Right lobe of liver (tissue), 6 donors: ENCODE measurements around the gene EIF3K. TPM values are rescaled to one million over a fixed set of nuclear protein-coding genes. Genes with fewer than 3 reads are reported as not detected.

Experiments used
- ATAC-seq, 4 donors: fragments of 200-7000 bp; cut with Tn5 transposase; one replicate each; pipeline ENCODE4 v1.9.1; 2020; ENCODE audit warnings: mild to moderate bottlenecking in 4 of 4, moderate library complexity in 4 of 4
- DNase-seq, 3 donors: peaks; one replicate each; pipeline ENCODE4 v3.0.0-alpha.2; 2020
- H3K27ac ChIP-seq, 3 donors: fragments of 200-600 bp; one replicate each; pipeline ENCODE4 v1.8.0; 2022
- H3K27me3 ChIP-seq, 2 donors: fragments of 200-600 bp; one replicate each; pipeline ENCODE4 v1.8.0; 2022
- H3K36me3 ChIP-seq, 4 donors: fragments of 200-600 bp; sonication (generic) in 1 of 4; one replicate each; pipeline versions ENCODE4 v1.5.1 to v1.8.0; 2017 to 2022; ENCODE audit warnings: control low read depth in 1 of 4
- H3K4me1 ChIP-seq, 4 donors: fragments of 200-600 bp; sonication (generic) in 1 of 4; one replicate each; pipeline versions ENCODE4 v1.5.1 to v1.8.0; 2017 to 2022; ENCODE audit warnings: control low read depth in 1 of 4
- H3K4me3 ChIP-seq, 3 donors: fragments of 200-600 bp; one replicate each; pipeline ENCODE4 v1.8.0; 2022
- H3K9me3 ChIP-seq, 4 donors: fragments of 200-600 bp; sonication (generic) in 1 of 4; one replicate each; pipeline versions ENCODE4 v1.5.1 to v1.8.0; 2017 to 2022; ENCODE audit warnings: control low read depth in 1 of 4
- POLR2A ChIP-seq: fragments of 450-650 bp; IDR thresholded peaks from one replicate; pipeline ENCODE4 v1.6.1; 2017; ENCODE audit warnings: antibody characterized with exemption, mild to moderate bottlenecking
- WGBS: methylation state at CpG from one replicate; pipeline ENCODE4 v1.1.6; 2018; ENCODE audit warnings: low coverage, low lambda C conversion rate; ENCODE audit not compliant: insufficient coverage; ENCODE audit errors: missing lambda C conversion rate; 5-methylcytosine and 5-hydroxymethylcytosine counted together
- intact Hi-C, 2 donors: fragments of 100-400 bp; cut with DNase I; formaldehyde crosslinking; loops; one replicate each; pipeline versions ENCODE4 v1.11.2 to v1.14.1; 2022
- total RNA-seq, 6 experiments: library from RNA; depleted of rRNA in 2 of 6; stranded (reverse); fragments of >200 nt in 2 of 6; fragmentation: NEBNext Ultra II Directional in 3 of 6; extraction: Animal tissue kit (Norgen Biotek cat#: 25700) in 3 of 6; gene quantifications; one replicate each; pipeline versions ENCODE4 v1.1.0 to v1.2.4, GENCODE V29; 2016 to 2023
- TF ChIP-seq, protein P1 (sequence below), 4 donors: fragments of 200-600 bp in 3 of 4; fragments of 450-650 bp in 1 of 4; IDR thresholded peaks; one replicate each; pipeline versions ENCODE4 v1.5.1 to v1.8.0; 2016 to 2022; ENCODE audit warnings: antibody characterized with exemption in 4 of 4, mild to moderate bottlenecking in 2 of 4
- donor health status: DM: no; HTN: yes; CAD: no.
- donor health status: DM: no; HTN: no; CAD: no.
- donor health status: DM: no; HTN: no; CAD: no.
- donor health status: DM: no; HTN: yes; CAD: no.
- donor health status: DM: no; HTN: yes; CAD: no.

Gene EIF3K
- total RNA-seq, 6 experiments from 2014 or later = 86.3 to 305 (median 116) TPM

- peaks cover 0 to 87% (median 38%) of the 10 kb centered on the region in 4 donors for H3K4me1 ChIP-seq
- ATAC-seq (no peak), DNase-seq (no peak)
- intact Hi-C loops = no loop called here
- peaks cover 0 to 4% (median 0%) of the 10 kb centered on the region in 4 donors for H3K36me3 ChIP-seq
- peak overlapping the region; percentile 66 to 94 (median 76) for H3K27ac ChIP-seq
- TF ChIP-seq POLR2A = no peak
- TF ChIP-seq, protein P1, sequence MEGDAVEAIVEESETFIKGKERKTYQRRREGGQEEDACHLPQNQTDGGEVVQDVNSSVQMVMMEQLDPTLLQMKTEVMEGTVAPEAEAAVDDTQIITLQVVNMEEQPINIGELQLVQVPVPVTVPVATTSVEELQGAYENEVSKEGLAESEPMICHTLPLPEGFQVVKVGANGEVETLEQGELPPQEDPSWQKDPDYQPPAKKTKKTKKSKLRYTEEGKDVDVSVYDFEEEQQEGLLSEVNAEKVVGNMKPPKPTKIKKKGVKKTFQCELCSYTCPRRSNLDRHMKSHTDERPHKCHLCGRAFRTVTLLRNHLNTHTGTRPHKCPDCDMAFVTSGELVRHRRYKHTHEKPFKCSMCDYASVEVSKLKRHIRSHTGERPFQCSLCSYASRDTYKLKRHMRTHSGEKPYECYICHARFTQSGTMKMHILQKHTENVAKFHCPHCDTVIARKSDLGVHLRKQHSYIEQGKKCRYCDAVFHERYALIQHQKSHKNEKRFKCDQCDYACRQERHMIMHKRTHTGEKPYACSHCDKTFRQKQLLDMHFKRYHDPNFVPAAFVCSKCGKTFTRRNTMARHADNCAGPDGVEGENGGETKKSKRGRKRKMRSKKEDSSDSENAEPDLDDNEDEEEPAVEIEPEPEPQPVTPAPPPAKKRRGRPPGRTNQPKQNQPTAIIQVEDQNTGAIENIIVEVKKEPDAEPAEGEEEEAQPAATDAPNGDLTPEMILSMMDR (IDR thresholded peaks at IDR 0.05) = no peak
- no peaks in the 10 kb centered on the region for H3K9me3 ChIP-seq
- H3K27me3 ChIP-seq = no peaks in the 10 kb centered on the region
- 51% methylated on average over 8 of the region's 19 CpGs for WGBS
- H3K4me3 ChIP-seq = no peak overlapping the region
These were observed 45.0 kb downstream of the EIF3K start for GRCh38 chr19:38663957-38664502.

DNA sequence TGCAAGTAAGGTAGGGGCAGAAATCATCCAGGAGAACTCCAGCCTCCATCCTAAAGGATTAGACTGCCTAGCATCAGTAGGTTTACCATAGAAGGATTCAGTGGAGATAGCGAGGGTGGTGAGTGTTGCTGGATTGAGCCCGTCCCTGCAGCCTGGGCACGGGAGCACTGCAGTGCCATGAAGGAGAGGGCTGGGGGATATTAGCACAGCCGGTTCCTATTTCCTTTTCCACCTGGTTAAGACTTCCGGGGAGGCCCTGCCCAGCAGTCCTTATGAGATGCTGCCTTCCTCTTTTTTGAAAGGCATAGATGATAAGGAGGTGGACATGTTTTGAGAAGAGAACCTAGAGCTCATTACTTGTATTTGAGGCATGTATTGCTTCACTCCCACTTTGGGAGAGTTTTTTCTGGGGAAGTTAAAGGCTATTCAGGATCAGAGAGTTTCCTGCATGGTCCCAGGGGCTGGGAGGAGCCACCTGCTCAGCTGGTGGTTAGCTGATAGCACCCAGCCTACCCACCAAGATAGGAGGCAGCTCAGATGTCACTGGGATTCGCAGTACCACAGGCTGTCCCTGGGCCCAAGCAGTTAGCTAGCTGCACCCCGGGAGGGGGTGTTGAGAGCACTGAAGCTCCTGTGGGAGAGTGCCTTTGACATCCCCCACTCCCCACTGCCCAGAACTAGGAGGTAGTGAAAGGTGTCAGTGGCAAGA, 45.7 kb downstream of the EIF3K start:
- intact Hi-C loops = no loop called here
- Histone ChIP-seq H3K27ac (peak overlapping the region; percentile 66 to 94 (median 76)), H3K4me1 (peaks cover 0 to 87% (median 36%) of the 10 kb centered on the region in 4 donors), H3K4me3 (no peak overlapping the region), H3K27me3 (no peaks in the 10 kb centered on the region), H3K9me3 (no peaks in the 10 kb centered on the region), H3K36me3 (peaks cover 0 to 4% (median 0%) of the 10 kb centered on the region in 4 donors)
- TF ChIP-seq, protein P1 (IDR thresholded peaks at IDR 0.05) = no peak
- TF ChIP-seq POLR2A = no peak
- 47% methylated on average over 4 of the region's 7 CpGs for WGBS
- DNase-seq (no peak), ATAC-seq (peak in 1 of 4 donors; percentile 1)

DNA sequence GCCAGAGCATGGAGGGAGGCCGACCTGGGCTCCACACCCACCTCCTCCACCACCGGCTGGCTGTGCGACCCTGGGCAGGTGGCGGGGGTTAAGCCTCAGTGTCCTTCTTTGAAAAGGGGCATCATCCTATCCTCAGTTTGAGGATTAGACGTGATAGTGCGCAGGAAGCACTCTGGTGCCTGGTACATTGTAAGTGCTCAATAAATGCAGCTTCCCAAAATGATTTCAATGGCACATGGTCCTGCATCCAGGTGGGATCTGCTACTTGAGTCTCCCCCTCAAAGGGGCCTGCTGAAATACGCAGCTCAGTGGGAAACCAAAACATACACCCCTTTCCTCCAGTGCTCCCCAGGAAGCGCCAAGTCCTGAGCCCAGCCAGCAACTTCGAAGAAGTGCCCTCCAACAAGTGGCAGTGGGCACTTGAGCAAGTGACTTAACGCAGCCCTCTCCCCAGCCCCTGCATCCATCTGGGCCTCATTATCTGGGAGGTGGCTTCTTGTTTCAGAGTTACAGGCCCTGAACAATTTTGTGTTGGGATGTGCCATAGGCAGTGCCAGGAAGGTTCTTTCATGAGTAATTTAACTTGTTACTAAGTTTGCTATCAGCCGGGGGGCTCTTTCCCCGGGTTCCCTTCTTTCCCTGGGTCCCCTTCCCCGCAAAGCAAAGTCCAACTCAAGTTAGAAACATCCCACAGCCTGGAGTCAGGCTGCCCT, 46.4 kb downstream of the EIF3K start:
- no peaks in the 10 kb centered on the region for H3K9me3 ChIP-seq
- WGBS = 59% methylated on average over 6 of the region's 13 CpGs
- peaks cover 0 to 87% (median 37%) of the 10 kb centered on the region in 4 donors for H3K4me1 ChIP-seq
- no peaks in the 10 kb centered on the region for H3K27me3 ChIP-seq
- H3K27ac ChIP-seq = peak overlapping the region; percentile 66 to 94 (median 76)
- intact Hi-C loops = no loop called here
- no peak for TF ChIP-seq POLR2A
- TF ChIP-seq, protein P1 (IDR thresholded peaks at IDR 0.05) = no peak
- no peak overlapping the region for H3K4me3 ChIP-seq
- no peak for DNase-seq
- H3K36me3 ChIP-seq = peaks cover 0 to 4% (median 0%) of the 10 kb centered on the region in 4 donors
- ATAC-seq = no peak

DNA sequence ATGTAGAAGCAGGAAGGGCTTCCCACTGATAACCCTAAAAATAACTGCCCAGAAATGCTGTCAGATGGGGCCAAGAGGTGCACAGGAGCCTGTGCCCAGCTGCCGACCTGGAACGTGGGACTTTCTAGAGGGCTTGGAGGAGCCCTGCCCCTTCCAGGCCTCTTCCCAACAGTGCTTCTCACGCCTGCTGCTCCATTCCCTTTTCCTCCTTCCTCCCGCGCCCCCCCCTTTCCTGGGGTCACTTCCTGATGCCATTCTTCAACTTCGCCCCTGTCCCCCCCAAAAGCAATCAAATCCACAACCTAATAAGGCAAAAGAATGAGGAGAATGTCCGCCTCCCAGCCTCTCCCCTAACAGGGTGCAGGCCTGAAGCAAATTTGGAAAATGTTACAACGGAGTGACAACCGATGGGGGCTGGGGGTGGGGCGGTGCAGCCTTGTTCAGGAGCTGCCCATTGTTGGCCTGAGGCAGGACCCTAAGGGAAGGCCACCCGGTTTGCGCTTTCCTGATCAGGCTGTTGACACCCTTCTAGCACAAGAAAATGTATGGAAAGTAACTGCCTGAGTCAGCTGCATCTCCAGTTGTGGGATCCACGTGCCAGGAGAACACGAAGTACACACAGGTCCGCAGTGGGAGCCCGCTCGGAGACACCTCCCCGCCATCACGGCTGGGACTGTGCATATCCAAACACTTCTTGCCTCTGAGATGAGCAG, 47.1 kb downstream of the EIF3K start:
- Histone ChIP-seq H3K4me1 (peaks cover 0 to 88% (median 37%) of the 10 kb centered on the region in 4 donors), H3K4me3 (no peak overlapping the region), H3K27me3 (no peaks in the 10 kb centered on the region), H3K36me3 (peaks cover 0 to 4% (median 0%) of the 10 kb centered on the region in 4 donors), H3K9me3 (no peaks in the 10 kb centered on the region), H3K27ac (peak overlapping the region; percentile 75 to 94 (median 79))
- intact Hi-C loops = no loop called here
- TF ChIP-seq POLR2A = peak; percentile 17
- TF ChIP-seq, protein P1 (IDR thresholded peaks at IDR 0.05) = no peak
- ATAC-seq (peak; percentile 34 to 65 (median 49)), DNase-seq (peak in 1 of 3 donors; percentile 54)
- WGBS = 30% methylated on average over 12 of the region's 19 CpGs
